ENCODE measurements around the gene NSG1. TPM values are rescaled to one million over a fixed set of nuclear protein-coding genes. Genes with fewer than 3 reads are reported as not detected.
"Not testable (repeated sequence)": the region's sequence is repeated elsewhere in the genome, so short reads cannot be mapped to it uniquely, and the experiment has no call there.

Gene NSG1
- total RNA-seq, 1 experiment from 2014 or later: not detected

DNA sequence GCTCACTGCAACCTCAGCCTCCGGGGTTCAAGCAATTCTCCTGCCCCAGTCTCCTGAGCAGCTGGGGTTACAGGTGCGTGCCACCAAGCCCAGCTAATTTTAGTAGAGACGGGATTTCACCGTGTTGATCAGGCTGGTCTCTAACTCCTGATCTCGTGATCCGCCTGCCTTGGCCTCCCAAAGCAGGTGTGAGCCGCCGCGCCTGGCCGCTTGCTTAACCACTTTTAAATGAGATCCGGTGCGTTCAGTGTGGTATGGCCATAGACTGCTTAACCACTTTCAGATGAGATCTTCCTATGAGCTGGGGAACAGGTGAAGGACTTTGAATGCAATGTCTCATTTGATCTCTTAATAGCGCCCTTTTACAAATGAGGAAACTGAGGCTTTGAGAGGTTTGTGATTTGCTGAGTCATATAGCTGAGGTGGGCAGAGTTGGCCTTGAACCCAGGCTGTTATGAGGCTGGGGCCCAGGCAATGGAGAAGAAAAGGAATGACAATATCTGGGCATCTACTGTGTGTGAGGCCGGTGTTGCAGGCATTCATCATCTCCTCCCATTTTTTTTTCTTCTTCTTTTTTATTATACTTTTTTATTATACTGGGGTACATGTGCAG is 41.9 kb upstream of the NSG1 start:
- ChIA-PET POLR2A (ENCODE audit: unreplicated experiment) (no interaction called here), CTCF (no interaction called here)
- no peaks in the 10 kb centered on the region for H3F3A ChIP-seq (ENCODE audit: low read length, unreplicated experiment)
- H4K20me1 ChIP-seq (ENCODE audit: low read length): no peaks in the 10 kb centered on the region
- TF ChIP-seq EZH2 (IDR thresholded peaks at IDR 0.05; ENCODE audit: low read length, unreplicated experiment): no peak
- TF ChIP-seq EZH2phosphoT487 (IDR thresholded peaks at IDR 0.05; ENCODE audit: borderline replicate concordance, low read length): no peak
- TF ChIP-seq, protein P1, sequence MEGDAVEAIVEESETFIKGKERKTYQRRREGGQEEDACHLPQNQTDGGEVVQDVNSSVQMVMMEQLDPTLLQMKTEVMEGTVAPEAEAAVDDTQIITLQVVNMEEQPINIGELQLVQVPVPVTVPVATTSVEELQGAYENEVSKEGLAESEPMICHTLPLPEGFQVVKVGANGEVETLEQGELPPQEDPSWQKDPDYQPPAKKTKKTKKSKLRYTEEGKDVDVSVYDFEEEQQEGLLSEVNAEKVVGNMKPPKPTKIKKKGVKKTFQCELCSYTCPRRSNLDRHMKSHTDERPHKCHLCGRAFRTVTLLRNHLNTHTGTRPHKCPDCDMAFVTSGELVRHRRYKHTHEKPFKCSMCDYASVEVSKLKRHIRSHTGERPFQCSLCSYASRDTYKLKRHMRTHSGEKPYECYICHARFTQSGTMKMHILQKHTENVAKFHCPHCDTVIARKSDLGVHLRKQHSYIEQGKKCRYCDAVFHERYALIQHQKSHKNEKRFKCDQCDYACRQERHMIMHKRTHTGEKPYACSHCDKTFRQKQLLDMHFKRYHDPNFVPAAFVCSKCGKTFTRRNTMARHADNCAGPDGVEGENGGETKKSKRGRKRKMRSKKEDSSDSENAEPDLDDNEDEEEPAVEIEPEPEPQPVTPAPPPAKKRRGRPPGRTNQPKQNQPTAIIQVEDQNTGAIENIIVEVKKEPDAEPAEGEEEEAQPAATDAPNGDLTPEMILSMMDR (conservative IDR thresholded peaks at IDR 0.05; ENCODE audit: low read depth, low read length): no peak
- no peaks in the 10 kb centered on the region for H3K4me1 ChIP-seq (ENCODE audit: insufficient read depth, low read length)
- BruUV-seq (replicated peaks): no TSS peak
- DNase-seq: no peak
- H3K4me2 ChIP-seq (ENCODE audit: low read length): no peak overlapping the region
- no peaks in the 10 kb centered on the region for H3K79me2 ChIP-seq (ENCODE audit: low read length)
- H3K27ac ChIP-seq (ENCODE audit: low read length): no peak overlapping the region
- 0 out of 2 replicates have a peak, but pooled peaks cover 3% of the 10 kb centered on the region for H3K27me3 ChIP-seq (ENCODE audit: low read length)
- H3K4me3 ChIP-seq (ENCODE audit: low read length): no peak overlapping the region
- H3K36me3 ChIP-seq (ENCODE audit: low read depth, low read length): no peaks in the 10 kb centered on the region
- no peak overlapping the region for H2AFZ ChIP-seq (ENCODE audit: low read length)
- H3K9me3 ChIP-seq (ENCODE audit: low read length): no peaks in the 10 kb centered on the region
- H3K9ac ChIP-seq (ENCODE audit: low read length): no peak overlapping the region
- intact Hi-C loops (cut with micrococcal nuclease): no loop called here
- H3K9me2 ChIP-seq (replicated peaks; ENCODE audit: low read length): no peaks in the 10 kb centered on the region
- ATAC-seq: no peak

- Histone ChIP-seq H3K79me2 (ENCODE audit: low read length) (no peaks in the 10 kb centered on the region), H3K4me1 (ENCODE audit: insufficient read depth, low read length) (no peaks in the 10 kb centered on the region), H3K9me3 (ENCODE audit: low read length) (no peaks in the 10 kb centered on the region), H3K9me2 (replicated peaks; ENCODE audit: low read length) (no peaks in the 10 kb centered on the region), H4K20me1 (ENCODE audit: low read length) (no peaks in the 10 kb centered on the region), H3K27ac (ENCODE audit: low read length) (no peak overlapping the region), H3K4me2 (ENCODE audit: low read length) (no peak overlapping the region), H2AFZ (ENCODE audit: low read length) (no peak overlapping the region), H3K4me3 (ENCODE audit: low read length) (no peak overlapping the region), H3K27me3 (ENCODE audit: low read length) (0 out of 2 replicates have a peak, but pooled peaks cover 3% of the 10 kb centered on the region), H3F3A (ENCODE audit: low read length, unreplicated experiment) (no peaks in the 10 kb centered on the region), H3K9ac (ENCODE audit: low read length) (no peak overlapping the region), H3K36me3 (ENCODE audit: low read depth, low read length) (no peaks in the 10 kb centered on the region)
- no TSS peak for BruUV-seq (replicated peaks)
- TF ChIP-seq EZH2 (IDR thresholded peaks at IDR 0.05; ENCODE audit: low read length, unreplicated experiment): no peak
- DNase-seq: no peak
- ATAC-seq: no peak
- CTCF ChIA-PET: interaction anchor here (0.6 kb wide), 1 partner anchor 82 kb away, joined by 3 read pairs; no protein-coding TSS in a partner anchor
- intact Hi-C loops (cut with micrococcal nuclease): no loop called here
- POLR2A ChIA-PET (ENCODE audit: unreplicated experiment): no interaction called here
Measured at GRCh38 chr4:4347585-4347984, 39.3 kb upstream of the NSG1 start.

DNA sequence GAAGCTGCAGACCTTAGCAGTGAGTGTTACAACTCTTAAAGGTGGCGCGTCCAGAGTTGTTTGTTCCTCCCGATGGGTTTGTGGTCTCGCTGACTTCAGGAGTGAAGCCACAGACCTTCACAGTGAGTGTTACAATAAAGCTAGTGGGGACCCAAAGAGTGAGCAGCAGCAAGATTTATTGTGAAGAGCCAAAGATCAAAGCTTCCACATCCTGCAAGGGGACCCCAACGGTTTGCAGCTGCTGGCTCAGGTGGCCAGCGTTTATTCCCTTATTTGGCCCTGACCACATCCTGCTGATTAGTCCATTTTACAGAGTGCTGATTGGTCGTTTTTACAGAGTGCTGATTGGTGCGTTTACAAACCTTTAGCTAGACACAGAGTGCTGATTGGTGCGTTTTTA is 38.3 kb upstream of the NSG1 start:
- H3K79me2 ChIP-seq (ENCODE audit: low read length); H3K27ac ChIP-seq (ENCODE audit: low read length); H4K20me1 ChIP-seq (ENCODE audit: low read length); DNase-seq; H2AFZ ChIP-seq (ENCODE audit: low read length); H3K4me3 ChIP-seq (ENCODE audit: low read length); H3K4me2 ChIP-seq (ENCODE audit: low read length); H3F3A ChIP-seq (ENCODE audit: low read length, unreplicated experiment); POLR2A ChIA-PET (ENCODE audit: unreplicated experiment); H3K36me3 ChIP-seq (ENCODE audit: low read depth, low read length); BruUV-seq (replicated peaks); ATAC-seq; H3K9me3 ChIP-seq (ENCODE audit: low read length); H3K9me2 ChIP-seq (replicated peaks; ENCODE audit: low read length); intact Hi-C loops (cut with micrococcal nuclease); CTCF ChIA-PET; H3K4me1 ChIP-seq (ENCODE audit: insufficient read depth, low read length); H3K9ac ChIP-seq (ENCODE audit: low read length); H3K27me3 ChIP-seq (ENCODE audit: low read length): not testable (repeated sequence)

DNA sequence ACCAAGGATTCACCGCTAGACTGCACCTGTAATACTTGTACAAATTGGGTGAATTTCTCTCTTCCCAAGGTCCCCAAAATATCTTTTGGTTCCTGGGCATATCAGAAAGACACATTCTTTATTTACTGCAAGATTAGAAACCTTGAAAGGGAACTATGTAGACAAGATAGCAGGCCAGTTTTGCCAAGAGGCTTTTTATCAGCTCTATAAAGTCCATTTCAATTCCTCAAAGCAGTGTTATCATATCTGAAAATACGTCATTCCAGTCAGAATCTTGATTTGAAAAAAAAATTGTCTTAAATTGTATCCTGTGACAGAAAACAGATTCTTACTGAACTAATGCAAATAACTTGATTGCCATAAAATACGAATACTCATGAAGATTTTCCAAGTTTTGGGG is 37.0 kb upstream of the NSG1 start:
- H3K4me3 ChIP-seq (ENCODE audit: low read length): no peak overlapping the region
- H3K36me3 ChIP-seq (ENCODE audit: low read depth, low read length): no peaks in the 10 kb centered on the region
- no peaks in the 10 kb centered on the region for H3K9me3 ChIP-seq (ENCODE audit: low read length)
- intact Hi-C loops (cut with micrococcal nuclease): no loop called here
- ChIA-PET CTCF (no interaction called here), POLR2A (ENCODE audit: unreplicated experiment) (no interaction called here)
- DNase-seq: no peak
- no peaks in the 10 kb centered on the region for H3K79me2 ChIP-seq (ENCODE audit: low read length)
- no peak overlapping the region for H3K27ac ChIP-seq (ENCODE audit: low read length)
- no peak overlapping the region for H3K9ac ChIP-seq (ENCODE audit: low read length)
- no peak overlapping the region for H2AFZ ChIP-seq (ENCODE audit: low read length)
- TF ChIP-seq, protein P1 (conservative IDR thresholded peaks at IDR 0.05; ENCODE audit: low read depth, low read length): no peak
- TF ChIP-seq EZH2 (IDR thresholded peaks at IDR 0.05; ENCODE audit: low read length, unreplicated experiment) (no peak), EZH2phosphoT487 (IDR thresholded peaks at IDR 0.05; ENCODE audit: borderline replicate concordance, low read length) (no peak)
- H3K4me1 ChIP-seq (ENCODE audit: insufficient read depth, low read length): no peaks in the 10 kb centered on the region
- H3K4me2 ChIP-seq (ENCODE audit: low read length): no peak overlapping the region
- no TSS peak for BruUV-seq (replicated peaks)
- H3K27me3 ChIP-seq (ENCODE audit: low read length): peaks cover 11% of the 10 kb centered on the region; the same call in 1 of the 2 replicates
- no peaks in the 10 kb centered on the region for H3F3A ChIP-seq (ENCODE audit: low read length, unreplicated experiment)
- H4K20me1 ChIP-seq (ENCODE audit: low read length): no peaks in the 10 kb centered on the region
- no peaks in the 10 kb centered on the region for H3K9me2 ChIP-seq (replicated peaks; ENCODE audit: low read length)
- ATAC-seq: no peak
